GM18517 (cell line): ENCODE measurements around the gene ACTR8.
A peak's percentile ranks its signal among the peaks of the same experiment; 100 is the strongest.

Experiments
- ATAC-seq: cut with Tn5 transposase; IDR thresholded peaks from one replicate; pipeline ENCODE4 v1.9.1; 2021; ENCODE audit warnings: mild to moderate bottlenecking, moderate library complexity; ENCODE audit not compliant: unreplicated experiment

The ACTR8 gene

DNA sequence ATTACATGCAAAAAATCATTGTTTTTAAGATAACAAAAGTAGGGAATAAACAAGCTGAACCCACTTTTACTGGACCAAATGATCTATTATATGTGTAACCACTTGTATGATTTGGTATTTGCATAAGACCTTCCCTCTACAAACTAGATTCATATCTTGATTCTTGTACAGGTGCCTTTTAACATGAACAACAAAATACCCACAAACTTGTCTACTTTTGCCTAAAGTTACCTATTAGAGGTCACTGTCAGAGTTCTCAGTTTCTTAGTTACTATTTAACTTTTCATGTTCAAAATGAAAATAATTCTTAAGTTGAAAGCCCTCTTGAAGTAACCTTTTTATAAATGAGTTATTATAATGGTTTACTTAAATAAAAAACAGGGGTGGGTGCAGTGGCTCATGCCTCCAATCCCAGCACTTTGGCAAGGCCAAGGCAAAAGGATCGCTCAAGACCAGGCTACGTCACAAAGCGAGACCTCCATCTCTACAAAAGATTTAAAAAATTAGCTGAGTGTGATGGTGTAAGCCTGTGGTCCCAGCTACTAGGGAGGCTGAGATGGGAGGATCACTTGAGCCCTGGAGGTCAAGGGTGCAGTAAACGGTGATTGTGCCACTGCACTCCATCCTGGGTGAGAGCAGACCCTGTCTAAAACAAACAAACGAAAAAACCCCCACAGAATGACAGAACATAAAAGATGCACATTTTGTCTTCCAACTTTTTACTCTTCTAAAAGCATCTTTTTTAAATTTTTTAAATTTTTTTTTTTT, 16.0 kb downstream of the ACTR8 start:
- ATAC-seq = no peak

DNA sequence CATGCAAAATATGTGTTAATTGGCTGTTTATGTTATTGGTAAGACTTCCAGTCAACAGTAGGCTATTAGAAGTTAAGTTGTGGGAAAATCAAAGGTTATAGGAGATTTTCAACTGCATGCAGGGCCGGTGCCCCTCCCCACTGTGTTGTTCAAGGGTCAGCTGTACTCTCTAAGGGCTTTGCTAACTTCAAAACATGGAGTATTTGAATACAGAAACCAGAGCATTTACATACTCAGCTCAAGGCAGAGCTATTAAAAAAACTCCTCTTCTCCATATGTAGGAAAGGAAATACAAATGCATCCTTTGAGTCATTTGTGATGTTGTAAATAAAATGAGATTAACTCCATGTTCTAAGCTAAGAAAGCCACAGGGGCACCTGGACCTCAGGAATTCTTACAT, 18.8 kb downstream of the ACTR8 start:
- no peak for ATAC-seq

GRCh38 chr3:53862241-53862640, 19.7 kb downstream of the ACTR8 start:
- ATAC-seq = no peak

- ATAC-seq = no peak
These were observed 21.8 kb downstream of the ACTR8 start for GRCh38 chr3:53860196-53860595.

DNA sequence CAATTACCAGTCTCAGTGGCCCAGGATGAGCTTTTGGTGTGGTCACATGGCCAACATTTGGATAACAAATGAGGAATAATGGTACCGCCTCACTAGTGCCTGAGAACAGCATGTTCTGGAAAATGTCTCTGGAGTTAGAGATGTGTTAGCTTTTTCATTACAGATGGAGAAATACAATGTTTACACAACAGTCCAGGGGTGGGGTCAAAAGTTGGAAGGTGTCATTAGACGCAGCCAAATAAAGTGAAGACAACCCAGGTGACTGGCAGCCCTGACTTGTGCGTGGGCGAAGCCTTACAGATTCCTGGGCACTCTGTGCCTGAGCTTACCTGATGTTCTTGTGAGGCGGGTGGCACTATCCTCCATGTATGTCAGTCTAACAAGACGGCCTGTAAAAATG, 22.8 kb downstream of the ACTR8 start:
- no peak for ATAC-seq

DNA sequence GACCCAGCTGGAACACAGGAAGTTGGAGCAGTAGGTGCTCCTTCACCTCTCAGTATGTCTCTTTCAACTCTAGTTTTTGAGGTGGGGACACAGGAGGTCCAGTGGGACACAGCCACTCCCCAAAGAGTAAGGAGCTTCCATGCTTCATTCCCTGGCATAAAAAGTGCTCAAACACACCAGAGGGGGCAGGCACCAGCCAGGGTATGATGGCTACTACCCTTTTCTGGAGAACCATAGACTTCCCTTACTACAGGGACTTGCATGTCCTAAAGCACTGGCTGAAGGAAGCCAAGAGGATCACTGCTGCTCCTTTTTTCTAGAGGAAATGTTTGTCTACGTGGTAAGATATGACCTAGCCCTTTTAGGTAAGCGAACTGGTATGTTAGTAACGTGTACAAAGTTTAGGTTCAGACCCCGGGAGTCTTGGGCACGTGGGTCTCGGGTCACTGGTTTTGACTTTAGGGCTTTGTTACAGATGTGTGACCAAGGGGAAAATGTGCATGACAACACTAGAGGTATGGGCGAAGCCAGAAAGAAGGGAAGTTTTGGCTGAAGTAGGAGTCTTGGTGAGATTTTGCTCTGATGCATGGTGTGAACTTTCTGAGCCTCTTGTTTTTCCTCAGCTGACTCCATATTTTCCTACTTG, 23.7 kb downstream of the ACTR8 start:
- ATAC-seq = no peak

DNA sequence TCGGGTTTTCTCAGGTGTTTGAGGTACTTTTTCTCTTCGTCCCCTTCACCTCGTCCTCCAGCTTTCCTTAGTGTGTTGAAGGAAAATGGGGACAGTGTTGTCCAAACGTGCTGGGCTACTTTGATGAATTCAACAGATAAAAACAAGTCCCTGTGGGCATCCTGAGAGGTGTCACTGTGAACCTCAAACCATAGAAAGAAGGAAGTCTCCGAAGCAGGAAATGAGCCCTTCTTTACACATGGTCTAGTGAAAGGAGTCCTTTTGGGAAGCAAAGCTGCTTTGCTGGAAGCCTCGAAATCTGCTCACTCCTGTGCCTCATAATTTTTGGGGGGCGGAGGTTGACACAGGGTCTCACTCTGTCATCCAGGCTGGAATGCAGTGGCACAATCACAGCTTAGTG, 25.0 kb downstream of the ACTR8 start:
- no peak for ATAC-seq

GRCh38 chr3:53850895-53851294, 31.1 kb downstream of the ACTR8 start:
- ATAC-seq = no peak

- no peak for ATAC-seq
These were observed 32.0 kb downstream of the ACTR8 start for GRCh38 chr3:53849916-53850315.

DNA sequence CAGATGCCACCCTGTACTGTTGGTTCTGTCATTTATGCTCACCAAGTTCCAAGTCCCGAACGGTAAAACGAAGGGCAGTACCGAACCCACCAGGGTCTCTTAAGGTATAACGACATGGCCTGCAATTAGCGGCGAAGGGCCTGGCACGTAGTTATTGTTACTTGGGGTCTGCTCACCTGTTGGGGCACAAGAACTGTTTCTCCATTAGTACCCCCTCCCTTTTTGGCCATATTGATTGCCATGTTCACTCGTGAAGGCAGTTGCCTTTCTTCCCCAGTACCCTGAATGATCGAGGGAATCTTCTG, 35.1 kb downstream of the ACTR8 start:
- no peak for ATAC-seq

DNA sequence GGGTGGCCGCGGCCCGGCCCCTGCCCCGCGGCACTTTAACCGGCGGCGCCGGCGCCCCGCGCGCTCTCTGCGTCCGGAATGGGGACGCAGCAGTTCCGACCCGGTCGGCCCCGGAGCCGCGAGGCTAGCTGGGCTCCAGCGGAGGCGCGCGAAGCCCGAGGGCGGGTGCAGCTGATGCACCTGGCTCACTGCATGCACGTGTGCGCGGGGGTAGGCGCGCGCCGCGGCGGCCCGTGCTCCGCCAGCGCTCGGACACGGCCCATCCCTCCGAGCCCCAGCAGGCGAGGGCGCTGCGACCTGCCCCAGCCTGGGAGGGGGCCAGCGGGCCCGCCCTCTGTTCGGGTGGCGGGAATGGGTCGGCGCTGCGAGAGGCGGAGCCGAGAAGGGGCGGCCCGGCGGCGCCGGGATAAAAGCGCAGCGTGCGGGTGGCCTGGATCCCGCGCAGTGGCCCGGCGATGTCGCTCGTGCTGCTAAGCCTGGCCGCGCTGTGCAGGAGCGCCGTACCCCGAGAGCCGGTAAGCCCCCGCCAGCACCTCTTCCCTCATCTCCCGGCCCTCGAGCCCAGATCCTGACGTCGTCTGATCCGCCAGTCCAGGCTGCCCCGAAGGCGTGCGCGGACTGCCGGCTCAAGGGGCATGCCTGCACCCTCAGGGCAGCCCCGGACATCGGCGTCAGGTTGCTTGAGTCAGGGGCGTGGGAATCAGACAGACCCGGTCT, 35.7 kb downstream of the ACTR8 start, which contains the start of the genes CHDH and IL17RB:
CHDH (minus strand) TSS at position 286 of the 717 bp plus-strand sequence. CDS start 22,411 bp downstream, outside the sequence.
IL17RB (plus strand) TSS at position 435 of the 717 bp plus-strand sequence; CDS start at position 456, 21 bp downstream.
- ATAC-seq = peak; percentile 40

DNA sequence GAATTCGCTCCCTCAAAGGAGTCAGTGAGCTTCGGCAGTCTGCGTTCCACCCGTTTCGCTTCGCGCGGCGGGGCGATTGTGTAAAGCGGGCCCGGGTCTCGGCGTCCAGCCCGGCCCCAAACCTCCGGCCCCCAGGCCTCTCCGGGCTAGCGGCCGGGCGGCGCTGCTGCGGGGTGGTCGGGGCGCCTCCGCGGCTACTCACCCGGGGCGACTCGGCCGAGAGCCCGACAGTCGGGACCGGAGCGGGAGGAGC, 36.1 kb downstream of the ACTR8 start:
- peak; percentile 15 for ATAC-seq

DNA sequence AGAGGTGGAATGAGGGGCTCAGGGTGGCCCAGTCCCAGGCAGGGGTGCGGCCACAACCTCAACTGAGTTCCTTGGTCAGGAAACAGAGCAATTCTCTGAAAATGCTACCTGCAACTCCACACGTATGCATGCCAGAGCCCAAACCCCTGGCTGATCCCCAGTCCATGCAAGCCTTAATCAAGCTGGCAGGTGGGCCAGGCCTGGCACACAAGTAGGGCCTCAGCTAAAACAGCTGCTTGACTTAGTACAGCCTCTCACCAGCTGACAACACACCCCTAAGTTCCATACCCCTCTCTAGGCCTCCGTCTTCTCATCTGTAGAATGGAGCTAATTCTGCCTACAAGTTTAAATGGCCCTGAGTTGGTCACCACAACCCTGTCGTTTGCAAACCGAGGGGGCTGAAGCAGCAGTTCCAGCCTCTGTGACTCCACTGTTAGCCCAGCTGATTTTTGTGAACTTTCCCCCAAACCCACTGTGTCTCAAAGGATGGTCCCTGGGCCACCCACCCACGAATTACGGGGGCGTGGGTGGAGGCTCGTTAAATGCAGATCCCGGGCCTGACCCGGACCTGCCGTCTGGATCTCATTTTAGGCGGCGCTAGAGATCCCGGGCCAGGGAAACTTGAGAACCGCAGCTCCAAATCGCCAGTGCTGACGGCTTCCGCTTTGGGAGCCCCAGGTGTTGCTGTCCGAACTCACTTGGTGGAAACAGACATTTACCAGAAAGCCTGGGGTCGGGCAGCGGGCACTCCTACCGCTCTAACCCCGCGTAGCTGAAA, 36.7 kb downstream of the ACTR8 start:
- peak; percentile 1 for ATAC-seq

- ATAC-seq = no peak
These were observed 37.5 kb downstream of the ACTR8 start for GRCh38 chr3:53844262-53845102.

- ATAC-seq = peak; percentile 46
These were observed 38.5 kb downstream of the ACTR8 start for GRCh38 chr3:53843195-53844177.

- ATAC-seq = no peak
These were observed 39.3 kb downstream of the ACTR8 start for GRCh38 chr3:53842436-53843194.

DNA sequence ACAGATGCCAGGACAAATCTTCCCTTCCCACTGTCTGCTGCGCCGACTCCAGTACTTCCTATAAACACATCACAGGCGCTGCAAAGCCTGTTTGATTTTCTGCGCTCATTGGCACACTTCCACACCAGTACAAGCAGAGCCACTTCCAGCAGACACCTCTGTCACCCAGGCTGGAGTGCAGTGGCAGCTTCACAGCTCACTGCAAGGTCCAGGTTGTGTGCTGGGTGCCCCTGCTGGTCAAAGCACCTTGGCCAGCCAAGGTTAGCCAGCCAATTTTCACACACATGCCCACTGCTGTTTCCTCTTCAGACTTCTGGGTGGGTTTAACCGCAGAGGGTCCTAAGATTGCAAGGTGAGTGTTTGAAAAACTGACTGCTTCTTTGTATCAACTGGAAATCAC, 40.7 kb downstream of the ACTR8 start:
- ATAC-seq = no peak

DNA sequence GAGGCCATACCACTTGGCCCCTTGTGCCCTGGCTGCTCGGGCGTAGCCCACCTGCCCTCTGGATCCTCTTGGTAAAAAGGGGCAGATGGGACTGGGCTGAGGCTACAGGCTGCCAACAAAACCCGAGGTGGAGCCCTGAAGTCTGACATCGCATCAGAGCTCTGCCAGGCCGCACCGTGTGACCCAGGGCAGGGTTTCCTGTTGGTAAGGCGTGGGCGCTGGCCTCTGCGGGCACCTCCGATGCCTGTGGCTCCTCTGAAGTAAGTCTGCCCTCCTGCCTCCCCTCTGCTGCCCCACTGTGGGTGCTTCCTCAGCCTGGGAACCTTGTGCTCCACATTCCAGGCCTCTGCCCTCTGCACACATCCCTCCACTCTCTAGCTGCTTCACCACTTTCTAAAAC, 44.6 kb downstream of the ACTR8 start:
- ATAC-seq = no peak
